SK-N-MC (cell line): ENCODE measurements around the gene LBP.

Experiments
- EZH2 ChIP-seq: fragments of 200-600 bp; sonication (generic); IDR thresholded peaks from one replicate; pipeline ENCODE4 v1.6.1; 2017; ENCODE audit warnings: antibody characterized with exemption
- POLR2AphosphoS5 ChIP-seq: IDR thresholded peaks from 2 replicates; pipeline ENCODE4 v1.6.1; 2012; ENCODE audit warnings: mild to moderate bottlenecking, low read depth, low read length, borderline replicate concordance

DNA sequence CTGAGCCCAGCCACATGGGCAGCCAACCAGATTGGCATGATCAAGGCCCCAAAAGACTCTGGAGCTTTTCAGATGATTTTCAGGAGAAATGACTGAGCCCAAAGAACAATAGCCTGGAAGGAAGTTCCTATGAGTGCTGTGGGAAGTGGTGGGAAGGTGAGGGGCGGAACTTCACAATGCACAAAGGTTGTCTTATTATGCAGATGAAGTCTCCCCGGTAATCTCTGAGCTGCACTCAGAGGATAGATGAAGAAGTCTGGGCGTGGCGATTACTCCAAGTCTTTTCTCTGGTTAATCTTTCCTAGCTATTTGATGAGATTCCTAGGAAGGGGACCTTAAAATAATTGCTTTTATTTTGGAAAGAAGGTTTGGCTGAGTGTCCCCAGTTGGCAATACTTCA lies 36.9 kb downstream of the LBP start:
- no peak for TF ChIP-seq POLR2AphosphoS5
- TF ChIP-seq EZH2 = no peak
